Measurements from ENCODE around the gene S100PBP. TPM values are rescaled to one million over a fixed set of nuclear protein-coding genes. Genes with fewer than 3 reads are reported as not detected.

Gene S100PBP
- total RNA-seq, 1 experiment from 2014 or later, result 69.3 TPM

DNA sequence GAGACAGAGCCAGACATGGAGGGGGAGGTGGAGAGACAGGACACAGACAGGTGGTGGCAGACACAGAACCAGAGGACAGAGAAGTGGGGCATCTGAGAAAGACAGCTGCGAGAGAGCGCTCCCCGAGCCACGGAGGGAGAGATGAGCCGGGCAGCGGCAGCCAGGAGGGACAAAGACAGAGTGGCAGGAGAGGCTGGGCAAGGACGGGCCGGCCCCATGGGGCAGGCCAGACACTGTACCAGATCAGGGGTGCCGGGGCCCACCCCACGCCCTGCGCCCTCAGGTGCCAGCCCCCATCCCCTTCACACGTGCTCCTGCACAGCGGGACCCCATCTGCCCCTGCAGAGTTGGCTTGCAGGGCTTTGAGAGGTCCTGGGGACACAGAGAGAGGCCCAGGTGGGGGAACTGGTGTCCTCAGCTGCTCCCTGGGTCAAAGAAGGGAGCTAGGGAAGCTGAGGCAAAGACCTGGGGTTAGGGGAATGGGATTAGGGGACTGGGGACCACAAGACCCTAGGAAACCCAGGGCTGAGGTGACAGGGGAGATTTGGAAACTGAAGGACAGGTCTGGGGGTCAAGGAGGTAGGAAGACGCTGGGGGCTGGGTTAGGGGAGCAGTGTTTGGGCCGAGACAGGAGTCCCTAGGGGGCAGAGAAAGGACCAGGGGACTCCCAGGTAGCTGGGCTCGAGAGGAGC, 52.6 kb downstream of the S100PBP start:
- CTCF ChIA-PET, result no interaction called here
- BruUV-seq (replicated peaks), result no TSS peak
- Histone ChIP-seq H3K36me3 (ENCODE audit: insufficient read depth, low read length, poor library complexity, severe bottlenecking) (no peaks in the 10 kb centered on the region), H3K4me3 (ENCODE audit: low read depth, low read length, poor library complexity, severe bottlenecking) (peak overlapping the region; percentile 15), H3K9me3 (ENCODE audit: low read depth, low read length, poor library complexity, severe bottlenecking) (no peaks in the 10 kb centered on the region), H3K27ac (ENCODE audit: low read depth, low read length, poor library complexity, severe bottlenecking) (no peak overlapping the region), H3K4me1 (ENCODE audit: insufficient read depth, low read length, poor library complexity, severe bottlenecking) (peaks cover 5% of the 10 kb centered on the region), H3K27me3 (replicated peaks; ENCODE audit: insufficient read depth, low read depth, low read length, poor library complexity) (no peaks in the 10 kb centered on the region)
- no peak for DNase-seq (ENCODE audit: low spot score)
- intact Hi-C loops (cut with micrococcal nuclease; ENCODE audit: unreplicated experiment), result loop anchor here (5.0 to 10.0 kb wide), 2 partner anchors 158 to 355 kb away; no protein-coding TSS in a partner anchor
- POLR2A ChIA-PET (ENCODE audit: low non-redundant PET), result no interaction called here
- no peak for TF ChIP-seq EZH2 (IDR thresholded peaks at IDR 0.05; ENCODE audit: borderline replicate concordance, low read depth, low read length, poor library complexity, severe bottlenecking)

DNA sequence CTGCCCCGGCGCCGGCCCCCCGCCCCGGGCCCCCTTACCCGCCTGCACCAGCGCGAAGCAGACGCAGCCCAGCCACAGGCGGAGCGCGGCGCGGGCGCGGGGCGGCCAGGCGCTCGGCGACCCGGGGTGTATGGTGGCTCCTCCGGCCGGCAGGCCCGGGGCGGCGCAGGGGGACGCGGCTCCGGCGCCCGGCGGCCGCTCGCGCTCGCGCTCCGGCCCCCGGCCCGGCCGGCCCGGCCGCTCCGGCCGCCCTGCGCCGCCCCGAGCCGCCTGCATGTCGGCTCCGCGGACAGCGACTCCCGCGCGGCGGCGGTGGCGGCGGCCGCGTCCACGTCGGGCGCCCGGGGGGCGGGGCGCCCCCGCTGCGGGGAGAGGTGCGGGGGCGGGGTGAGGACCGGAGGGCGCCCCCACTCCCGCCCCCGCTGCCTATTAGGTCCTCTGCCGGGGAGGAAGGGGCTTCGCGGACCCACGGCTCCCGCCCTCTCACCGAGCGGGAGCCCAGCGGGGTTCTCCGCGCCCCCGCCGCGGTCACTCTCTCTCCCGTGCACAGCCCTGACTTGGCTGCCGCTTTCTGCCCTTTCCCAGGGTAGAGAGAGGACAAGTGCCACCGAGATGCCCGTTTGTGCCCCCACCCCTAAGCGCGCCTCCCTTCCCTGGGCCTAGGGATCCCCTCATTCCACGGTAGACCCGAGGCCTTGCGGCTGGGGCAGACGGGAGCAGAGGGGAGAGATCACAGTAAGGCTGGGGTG, 53.3 kb downstream of the S100PBP start, which contains the start of gene FNDC5:
Gene FNDC5, minus strand, starts transcription at position 298 of the 749 bp plus-strand sequence.
- Histone ChIP-seq H3K4me3 (ENCODE audit: low read depth, low read length, poor library complexity, severe bottlenecking) (peak within 1 kb of the TSS; percentile 48), H3K27ac (ENCODE audit: low read depth, low read length, poor library complexity, severe bottlenecking) (no peak within 1 kb of the TSS), H3K36me3 (ENCODE audit: insufficient read depth, low read length, poor library complexity, severe bottlenecking) (no peaks in the 10 kb centered on the region), H3K9me3 (ENCODE audit: low read depth, low read length, poor library complexity, severe bottlenecking) (no peaks in the 10 kb centered on the region), H3K27me3 (replicated peaks; ENCODE audit: insufficient read depth, low read depth, low read length, poor library complexity) (no peaks in the 10 kb centered on the region), H3K4me1 (ENCODE audit: insufficient read depth, low read length, poor library complexity, severe bottlenecking) (peaks cover 5% of the 10 kb centered on the region)
- BruUV-seq (replicated peaks), result no TSS peak
- TF ChIP-seq CTCF (conservative IDR thresholded peaks at IDR 0.05; ENCODE audit: low read depth, low read length), result no peak
- intact Hi-C loops (cut with micrococcal nuclease; ENCODE audit: unreplicated experiment), result loop anchor here (5.0 to 10.0 kb wide), 2 partner anchors 158 to 356 kb away; no protein-coding TSS in a partner anchor
- peak; percentile 42 for DNase-seq (ENCODE audit: low spot score)
- POLR2A ChIA-PET (ENCODE audit: low non-redundant PET), result interaction anchor here (0.6 kb wide), 1 partner anchor 268 kb away, joined by 3 read pairs; no protein-coding TSS in a partner anchor
- CTCF ChIA-PET, result interaction anchor here (0.5 to 1.4 kb wide), 3 partner anchors 159 to 469 kb away, joined by 3 to 5 read pairs (median 3); no protein-coding TSS in a partner anchor

DNA sequence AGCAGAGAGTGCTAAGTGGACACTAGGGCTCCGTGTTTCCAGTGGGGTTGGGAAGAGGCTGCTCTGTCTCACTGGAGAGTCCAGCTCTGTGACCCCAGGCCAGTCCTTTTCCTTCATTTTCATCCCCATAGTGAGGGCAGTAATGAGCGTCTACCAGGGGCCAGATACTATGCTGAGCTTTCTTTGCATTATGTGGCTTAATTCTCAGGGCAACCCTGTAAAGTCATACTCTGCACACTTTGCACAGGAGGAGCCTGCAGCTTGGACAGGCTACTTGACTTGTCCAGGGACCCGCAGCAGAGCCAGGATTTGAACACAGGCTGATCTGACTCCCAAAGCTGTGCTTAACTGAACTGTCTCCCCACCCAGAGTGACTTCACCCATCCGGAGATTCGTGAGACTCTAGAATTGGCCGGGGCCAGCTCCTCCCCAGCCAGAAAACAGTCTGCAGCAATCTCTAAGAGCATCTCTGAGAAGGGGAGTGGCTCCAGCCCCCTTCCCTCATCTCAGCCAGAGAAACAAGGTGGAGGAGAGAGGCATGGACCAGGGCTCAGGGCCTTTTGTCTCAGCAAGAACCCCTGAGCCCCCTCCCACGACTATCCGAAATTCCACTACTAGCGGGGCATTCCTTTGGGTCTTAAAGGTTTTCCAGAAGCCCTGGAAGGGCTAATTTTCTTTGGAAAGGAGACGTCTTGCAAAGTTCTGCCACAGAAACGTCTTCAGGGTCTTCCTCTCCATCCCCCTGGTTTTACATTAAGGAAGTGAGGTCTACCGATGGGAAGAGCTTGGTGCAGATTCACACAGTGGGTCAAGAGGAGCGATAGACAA, 54.1 kb downstream of the S100PBP start:
- no peaks in the 10 kb centered on the region for H3K9me3 ChIP-seq (ENCODE audit: low read depth, low read length, poor library complexity, severe bottlenecking)
- H3K27ac ChIP-seq (ENCODE audit: low read depth, low read length, poor library complexity, severe bottlenecking), result no peak overlapping the region
- H3K4me1 ChIP-seq (ENCODE audit: insufficient read depth, low read length, poor library complexity, severe bottlenecking), result peaks cover 5% of the 10 kb centered on the region
- intact Hi-C loops (cut with micrococcal nuclease; ENCODE audit: unreplicated experiment), result loop anchor here (2.0 to 10.0 kb wide), 3 partner anchors 159 to 471 kb away; no protein-coding TSS in a partner anchor
- peak; percentile 36 for DNase-seq (ENCODE audit: low spot score)
- POLR2A ChIA-PET (ENCODE audit: low non-redundant PET), result interaction anchor here (0.6 kb wide), 1 partner anchor 268 kb away, joined by 3 read pairs; no protein-coding TSS in a partner anchor
- H3K27me3 ChIP-seq (replicated peaks; ENCODE audit: insufficient read depth, low read depth, low read length, poor library complexity), result no peaks in the 10 kb centered on the region
- H3K4me3 ChIP-seq (ENCODE audit: low read depth, low read length, poor library complexity, severe bottlenecking), result peak overlapping the region; percentile 48
- no TSS peak for BruUV-seq (replicated peaks)
- CTCF ChIA-PET, result interaction anchor here (0.5 to 1.4 kb wide), 3 partner anchors 159 to 470 kb away, joined by 3 to 5 read pairs (median 3); no protein-coding TSS in a partner anchor
- H3K36me3 ChIP-seq (ENCODE audit: insufficient read depth, low read length, poor library complexity, severe bottlenecking), result no peaks in the 10 kb centered on the region
- TF ChIP-seq CTCF (conservative IDR thresholded peaks at IDR 0.05; ENCODE audit: low read depth, low read length), result no peak
- no peak for TF ChIP-seq EZH2 (IDR thresholded peaks at IDR 0.05; ENCODE audit: borderline replicate concordance, low read depth, low read length, poor library complexity, severe bottlenecking)
